SK-N-SH treated with all-trans-retinoic acid at 6 μM for 48 hours (cell line): ENCODE measurements around the gene TSPAN18.

Experiments used
- ARNTL ChIP-seq: fragments of 450-650 bp; formaldehyde crosslinking; IDR thresholded peaks from 2 replicates; pipeline ENCODE4 v1.5.0; 2020; ENCODE audit warnings: low read depth, mild to moderate bottlenecking, moderate library complexity, borderline replicate concordance
- CREB5 ChIP-seq: fragments of 250-450 bp; sonication (Bioruptor Pico); IDR thresholded peaks from 2 replicates; pipeline ENCODE4 v1.5.1; 2020; ENCODE audit warnings: low read depth, mild to moderate bottlenecking, moderate library complexity
- ESRRG ChIP-seq: fragments of 250-450 bp; sonication (Bioruptor Pico); IDR thresholded peaks from 2 replicates; pipeline ENCODE4 v1.6.1; 2021; ENCODE audit warnings: mild to moderate bottlenecking
- RARB ChIP-seq: fragments of 250-450 bp; sonication (Bioruptor Pico); IDR thresholded peaks from 2 replicates; pipeline ENCODE4 v1.8.0; 2021; ENCODE audit warnings: mild to moderate bottlenecking, moderate library complexity
- TOX ChIP-seq: fragments of 250-450 bp; sonication (Bioruptor Pico); IDR thresholded peaks from 2 replicates; pipeline ENCODE4 v1.8.0; 2021; ENCODE audit warnings: mild to moderate bottlenecking, moderate library complexity, borderline replicate concordance
- ZC3H10 ChIP-seq: fragments of 250-450 bp; sonication (Bioruptor Pico); IDR thresholded peaks from 2 replicates; pipeline ENCODE4 v1.5.1; 2021; ENCODE audit warnings: mild to moderate bottlenecking, moderate library complexity
- ZFP30 ChIP-seq: fragments of 450-650 bp; formaldehyde crosslinking; IDR thresholded peaks from 2 replicates; pipeline ENCODE4 v1.5.0; 2022; ENCODE audit warnings: mild to moderate bottlenecking, moderate library complexity
- ZNF70 ChIP-seq: fragments of 450-650 bp; formaldehyde crosslinking; IDR thresholded peaks from 2 replicates; pipeline ENCODE4 v1.5.0; 2020; ENCODE audit warnings: mild to moderate bottlenecking, moderate library complexity
- TF ChIP-seq, protein P1 (sequence below): fragments of 250-450 bp; sonication (Bioruptor Pico); IDR thresholded peaks from 2 replicates; pipeline ENCODE4 v1.5.1; 2021; ENCODE audit warnings: mild to moderate bottlenecking, moderate library complexity

- TF ChIP-seq ZFP30: no peak
- no peak for TF ChIP-seq CREB5 (CRISPR knock-in tag)
- TF ChIP-seq ARNTL (CRISPR knock-in tag): no peak
- no peak for TF ChIP-seq ZC3H10 (CRISPR knock-in tag)
- TF ChIP-seq ESRRG: no peak
- TF ChIP-seq, protein P1, sequence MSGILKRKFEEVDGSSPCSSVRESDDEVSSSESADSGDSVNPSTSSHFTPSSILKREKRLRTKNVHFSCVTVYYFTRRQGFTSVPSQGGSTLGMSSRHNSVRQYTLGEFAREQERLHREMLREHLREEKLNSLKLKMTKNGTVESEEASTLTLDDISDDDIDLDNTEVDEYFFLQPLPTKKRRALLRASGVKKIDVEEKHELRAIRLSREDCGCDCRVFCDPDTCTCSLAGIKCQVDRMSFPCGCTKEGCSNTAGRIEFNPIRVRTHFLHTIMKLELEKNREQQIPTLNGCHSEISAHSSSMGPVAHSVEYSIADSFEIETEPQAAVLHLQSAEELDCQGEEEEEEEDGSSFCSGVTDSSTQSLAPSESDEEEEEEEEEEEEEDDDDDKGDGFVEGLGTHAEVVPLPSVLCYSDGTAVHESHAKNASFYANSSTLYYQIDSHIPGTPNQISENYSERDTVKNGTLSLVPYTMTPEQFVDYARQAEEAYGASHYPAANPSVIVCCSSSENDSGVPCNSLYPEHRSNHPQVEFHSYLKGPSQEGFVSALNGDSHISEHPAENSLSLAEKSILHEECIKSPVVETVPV (CRISPR knock-in tag): no peak
- TF ChIP-seq RARB (CRISPR knock-in tag): no peak
- TF ChIP-seq ZNF70 (CRISPR knock-in tag): no peak
- TF ChIP-seq TOX (CRISPR knock-in tag): no peak
These were observed 230.3 kb downstream of the TSPAN18 start for GRCh38 chr11:44957040-44957515.
